ENCODE data around the gene ELMO1. TPM values are rescaled to one million over a fixed set of nuclear protein-coding genes. Genes with fewer than 3 reads are reported as not detected.

Gene ELMO1
- total and polyA plus RNA-seq, 4 donors: 6.7 to 51.5 (median 14.8) TPM

DNA sequence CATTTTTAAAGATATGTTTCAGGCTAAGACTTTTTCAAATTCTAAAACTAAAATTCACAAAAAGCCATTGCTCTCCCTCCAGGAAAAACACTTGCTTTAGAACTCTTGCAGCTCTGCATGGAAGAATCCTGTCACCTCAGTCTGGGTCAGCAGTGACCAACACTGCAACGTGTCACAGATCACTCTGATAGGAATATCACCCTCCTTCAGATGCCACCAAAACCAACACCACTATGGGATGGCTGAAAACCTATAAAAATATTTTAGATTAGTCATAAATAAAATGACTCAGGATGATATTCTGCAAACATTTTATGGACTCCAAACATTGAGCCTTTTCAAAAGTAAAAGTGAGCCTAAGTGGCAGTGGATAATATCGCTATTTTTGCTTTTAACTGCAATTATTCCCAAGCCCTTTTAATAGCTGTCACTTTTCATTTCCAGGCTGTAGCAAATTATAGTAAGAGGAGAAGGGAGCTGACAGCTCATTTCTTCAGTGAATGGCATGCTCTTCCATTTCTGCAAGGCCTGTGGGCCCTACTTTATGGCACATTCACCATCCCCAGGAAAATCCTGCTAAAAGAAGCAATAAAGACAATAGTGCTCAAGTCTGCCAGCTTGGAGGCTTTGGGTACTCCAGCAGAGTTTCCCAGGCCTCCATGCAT lies 21.3 kb downstream of the ELMO1 start:
- H3K4me3 ChIP-seq (ENCODE audit: low read depth in 1 of 3, low read length in 3 of 3): no peak overlapping the region
- peaks cover 0 to 21% (median 7%) of the 10 kb centered on the region in 4 donors for H3K4me1 ChIP-seq (ENCODE audit: control insufficient read depth in 4 of 4, insufficient read depth in 4 of 4, low read length in 3 of 4)
- no peak for TF ChIP-seq GABPA (IDR thresholded peaks at IDR 0.05 in 1 of 2, conservative IDR thresholded peaks at IDR 0.05 in 1 of 2)
- TF ChIP-seq YY1 (IDR thresholded peaks at IDR 0.05): no peak
- TF ChIP-seq, protein P1, sequence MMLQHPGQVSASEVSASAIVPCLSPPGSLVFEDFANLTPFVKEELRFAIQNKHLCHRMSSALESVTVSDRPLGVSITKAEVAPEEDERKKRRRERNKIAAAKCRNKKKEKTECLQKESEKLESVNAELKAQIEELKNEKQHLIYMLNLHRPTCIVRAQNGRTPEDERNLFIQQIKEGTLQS (IDR thresholded peaks at IDR 0.05): no peak
- no peak for DNase-seq (ENCODE audit: low spot score)
- H3K9me3 ChIP-seq (ENCODE audit: control insufficient read depth in 4 of 4, low read length in 3 of 4): no peaks in the 10 kb centered on the region
- no peak overlapping the region for H3K27ac ChIP-seq (ENCODE audit: low read depth in 1 of 2, low read length in 2 of 2)
- H3K36me3 ChIP-seq (ENCODE audit: control insufficient read depth in 4 of 4, insufficient read depth in 3 of 4, low read depth in 1 of 4, low read length in 3 of 4): peaks cover 0 to 4% (median 0%) of the 10 kb centered on the region in 4 donors
- WGBS: 87% methylated on average over 2 of the region's 2 CpGs
- no peaks in the 10 kb centered on the region for H3K27me3 ChIP-seq (ENCODE audit: control insufficient read depth in 4 of 4, insufficient read depth in 4 of 4, low read length in 3 of 4)
- H3K9ac ChIP-seq (ENCODE audit: low read depth in 1 of 2, low read length in 2 of 2): no peak overlapping the region

DNA sequence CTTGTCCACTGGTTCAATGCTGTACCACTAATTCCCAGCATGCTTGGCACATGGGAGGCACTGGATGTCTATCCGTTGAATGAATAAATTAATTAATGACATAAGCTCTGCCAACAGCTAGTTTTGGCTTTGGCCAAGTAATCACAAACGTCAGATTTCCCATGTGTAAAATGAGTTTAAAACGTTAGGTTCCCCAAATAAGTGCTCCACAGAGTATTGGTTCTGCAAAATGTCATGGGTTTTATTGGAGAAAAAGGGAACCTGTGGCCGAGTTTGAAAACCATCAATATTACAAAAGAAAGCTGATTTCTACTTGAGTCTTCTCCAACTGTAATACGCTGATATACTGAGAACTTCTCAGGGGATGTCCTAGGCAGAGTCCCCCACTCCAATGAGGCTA lies 23.2 kb downstream of the ELMO1 start:
- 72% methylated on average over 5 of the region's 5 CpGs for WGBS
- Histone ChIP-seq H3K27ac (ENCODE audit: low read depth in 1 of 2, low read length in 2 of 2) (no peak overlapping the region), H3K27me3 (ENCODE audit: control insufficient read depth in 4 of 4, insufficient read depth in 4 of 4, low read length in 3 of 4) (no peaks in the 10 kb centered on the region), H3K9ac (ENCODE audit: low read depth in 1 of 2, low read length in 2 of 2) (no peak overlapping the region), H3K4me3 (ENCODE audit: low read depth in 1 of 3, low read length in 3 of 3) (no peak overlapping the region), H3K4me1 (ENCODE audit: control insufficient read depth in 4 of 4, insufficient read depth in 4 of 4, low read length in 3 of 4) (peaks cover 2 to 28% (median 13%) of the 10 kb centered on the region in 4 donors), H3K9me3 (ENCODE audit: control insufficient read depth in 4 of 4, low read length in 3 of 4) (no peaks in the 10 kb centered on the region), H3K36me3 (ENCODE audit: control insufficient read depth in 4 of 4, insufficient read depth in 3 of 4, low read depth in 1 of 4, low read length in 3 of 4) (peaks cover 0 to 4% (median 0%) of the 10 kb centered on the region in 4 donors)
- no peak for DNase-seq (ENCODE audit: low spot score)
- TF ChIP-seq, protein P2, sequence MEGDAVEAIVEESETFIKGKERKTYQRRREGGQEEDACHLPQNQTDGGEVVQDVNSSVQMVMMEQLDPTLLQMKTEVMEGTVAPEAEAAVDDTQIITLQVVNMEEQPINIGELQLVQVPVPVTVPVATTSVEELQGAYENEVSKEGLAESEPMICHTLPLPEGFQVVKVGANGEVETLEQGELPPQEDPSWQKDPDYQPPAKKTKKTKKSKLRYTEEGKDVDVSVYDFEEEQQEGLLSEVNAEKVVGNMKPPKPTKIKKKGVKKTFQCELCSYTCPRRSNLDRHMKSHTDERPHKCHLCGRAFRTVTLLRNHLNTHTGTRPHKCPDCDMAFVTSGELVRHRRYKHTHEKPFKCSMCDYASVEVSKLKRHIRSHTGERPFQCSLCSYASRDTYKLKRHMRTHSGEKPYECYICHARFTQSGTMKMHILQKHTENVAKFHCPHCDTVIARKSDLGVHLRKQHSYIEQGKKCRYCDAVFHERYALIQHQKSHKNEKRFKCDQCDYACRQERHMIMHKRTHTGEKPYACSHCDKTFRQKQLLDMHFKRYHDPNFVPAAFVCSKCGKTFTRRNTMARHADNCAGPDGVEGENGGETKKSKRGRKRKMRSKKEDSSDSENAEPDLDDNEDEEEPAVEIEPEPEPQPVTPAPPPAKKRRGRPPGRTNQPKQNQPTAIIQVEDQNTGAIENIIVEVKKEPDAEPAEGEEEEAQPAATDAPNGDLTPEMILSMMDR (IDR thresholded peaks at IDR 0.05; ENCODE audit: low read depth, low read length, missing input control): no peak
- TF ChIP-seq, protein P3, sequence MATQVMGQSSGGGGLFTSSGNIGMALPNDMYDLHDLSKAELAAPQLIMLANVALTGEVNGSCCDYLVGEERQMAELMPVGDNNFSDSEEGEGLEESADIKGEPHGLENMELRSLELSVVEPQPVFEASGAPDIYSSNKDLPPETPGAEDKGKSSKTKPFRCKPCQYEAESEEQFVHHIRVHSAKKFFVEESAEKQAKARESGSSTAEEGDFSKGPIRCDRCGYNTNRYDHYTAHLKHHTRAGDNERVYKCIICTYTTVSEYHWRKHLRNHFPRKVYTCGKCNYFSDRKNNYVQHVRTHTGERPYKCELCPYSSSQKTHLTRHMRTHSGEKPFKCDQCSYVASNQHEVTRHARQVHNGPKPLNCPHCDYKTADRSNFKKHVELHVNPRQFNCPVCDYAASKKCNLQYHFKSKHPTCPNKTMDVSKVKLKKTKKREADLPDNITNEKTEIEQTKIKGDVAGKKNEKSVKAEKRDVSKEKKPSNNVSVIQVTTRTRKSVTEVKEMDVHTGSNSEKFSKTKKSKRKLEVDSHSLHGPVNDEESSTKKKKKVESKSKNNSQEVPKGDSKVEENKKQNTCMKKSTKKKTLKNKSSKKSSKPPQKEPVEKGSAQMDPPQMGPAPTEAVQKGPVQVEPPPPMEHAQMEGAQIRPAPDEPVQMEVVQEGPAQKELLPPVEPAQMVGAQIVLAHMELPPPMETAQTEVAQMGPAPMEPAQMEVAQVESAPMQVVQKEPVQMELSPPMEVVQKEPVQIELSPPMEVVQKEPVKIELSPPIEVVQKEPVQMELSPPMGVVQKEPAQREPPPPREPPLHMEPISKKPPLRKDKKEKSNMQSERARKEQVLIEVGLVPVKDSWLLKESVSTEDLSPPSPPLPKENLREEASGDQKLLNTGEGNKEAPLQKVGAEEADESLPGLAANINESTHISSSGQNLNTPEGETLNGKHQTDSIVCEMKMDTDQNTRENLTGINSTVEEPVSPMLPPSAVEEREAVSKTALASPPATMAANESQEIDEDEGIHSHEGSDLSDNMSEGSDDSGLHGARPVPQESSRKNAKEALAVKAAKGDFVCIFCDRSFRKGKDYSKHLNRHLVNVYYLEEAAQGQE (IDR thresholded peaks at IDR 0.05): no peak
- no peak for TF ChIP-seq EGR1 (IDR thresholded peaks at IDR 0.05; ENCODE audit: low read depth in 2 of 2)
- no peak for TF ChIP-seq GABPA (IDR thresholded peaks at IDR 0.05 in 1 of 2, conservative IDR thresholded peaks at IDR 0.05 in 1 of 2)
- TF ChIP-seq SP1 (IDR thresholded peaks at IDR 0.05): no peak
- no peak for TF ChIP-seq YY1 (IDR thresholded peaks at IDR 0.05)
- TF ChIP-seq HNF4G (IDR thresholded peaks at IDR 0.05): no peak
- TF ChIP-seq, protein P4, sequence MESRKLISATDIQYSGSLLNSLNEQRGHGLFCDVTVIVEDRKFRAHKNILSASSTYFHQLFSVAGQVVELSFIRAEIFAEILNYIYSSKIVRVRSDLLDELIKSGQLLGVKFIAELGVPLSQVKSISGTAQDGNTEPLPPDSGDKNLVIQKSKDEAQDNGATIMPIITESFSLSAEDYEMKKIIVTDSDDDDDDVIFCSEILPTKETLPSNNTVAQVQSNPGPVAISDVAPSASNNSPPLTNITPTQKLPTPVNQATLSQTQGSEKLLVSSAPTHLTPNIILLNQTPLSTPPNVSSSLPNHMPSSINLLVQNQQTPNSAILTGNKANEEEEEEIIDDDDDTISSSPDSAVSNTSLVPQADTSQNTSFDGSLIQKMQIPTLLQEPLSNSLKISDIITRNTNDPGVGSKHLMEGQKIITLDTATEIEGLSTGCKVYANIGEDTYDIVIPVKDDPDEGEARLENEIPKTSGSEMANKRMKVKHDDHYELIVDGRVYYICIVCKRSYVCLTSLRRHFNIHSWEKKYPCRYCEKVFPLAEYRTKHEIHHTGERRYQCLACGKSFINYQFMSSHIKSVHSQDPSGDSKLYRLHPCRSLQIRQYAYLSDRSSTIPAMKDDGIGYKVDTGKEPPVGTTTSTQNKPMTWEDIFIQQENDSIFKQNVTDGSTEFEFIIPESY (IDR thresholded peaks at IDR 0.05): no peak
- TF ChIP-seq RXRA (IDR thresholded peaks at IDR 0.05): no peak
- TF ChIP-seq RAD21 (IDR thresholded peaks at IDR 0.05): no peak
- TF ChIP-seq FOXA2 (IDR thresholded peaks at IDR 0.05): no peak
- no peak for TF ChIP-seq NR2F2 (IDR thresholded peaks at IDR 0.05)
- TF ChIP-seq JUND (IDR thresholded peaks at IDR 0.05): no peak
- no peak for TF ChIP-seq FOXA1 (IDR thresholded peaks at IDR 0.05)
- TF ChIP-seq, protein P5, sequence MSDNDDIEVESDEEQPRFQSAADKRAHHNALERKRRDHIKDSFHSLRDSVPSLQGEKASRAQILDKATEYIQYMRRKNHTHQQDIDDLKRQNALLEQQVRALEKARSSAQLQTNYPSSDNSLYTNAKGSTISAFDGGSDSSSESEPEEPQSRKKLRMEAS (IDR thresholded peaks at IDR 0.05): no peak
- TF ChIP-seq, protein P1 (IDR thresholded peaks at IDR 0.05): no peak
- TF ChIP-seq HNF4A (conservative IDR thresholded peaks at IDR 0.05): no peak
- TF ChIP-seq TAF1 (conservative IDR thresholded peaks at IDR 0.05): no peak

All from liver (tissue), 9 donors.